HCT116 (cell line): ENCODE data around the gene ZCCHC2. TPM values are rescaled to one million over a fixed set of nuclear protein-coding genes. Genes with fewer than 3 reads are reported as not detected.

Source experiments
- ATAC-seq: fragments of 200-7000 bp; cut with Tn5 transposase; 2 replicates; pipeline ENCODE4 v1.9.1; 2020; ENCODE audit warnings: mild to moderate bottlenecking, moderate library complexity
- BruUV-seq: library from RNA; stranded (reverse); fragments of 400-500 nt; replicated peaks from 2 replicates; lab custom pipeline; 2021; lab: Mats Ljungman, UMichigan
- CTCF ChIA-PET: fragments of 300-600 bp; sonication (Branson Sonifier 250); formaldehyde crosslinking; loops from one replicate; lab custom pipeline; 2021; ENCODE audit warnings: antibody characterized with exemption; lab: Charles Lee
- POLR2A ChIA-PET: fragments of 300-600, 350-600 bp; sonication (Branson Sonifier 250); formaldehyde crosslinking; loops from one replicate; lab custom pipeline; 2021; ENCODE audit warnings: antibody characterized with exemption; lab: Charles Lee
- RAD21 ChIA-PET, 2 experiments: fragments of 300-600 bp; sonication (Branson Sonifier 250); formaldehyde crosslinking; loops; one replicate each; lab custom pipeline; 2023; ENCODE audit warnings: low total read pairs in 2 of 2; ENCODE audit not compliant: uncharacterized antibody in 2 of 2, unreplicated experiment in 2 of 2, low non-redundant PET in 1 of 2; lab: Charles Lee
- DNase-seq: peaks from one replicate; pipeline ENCODE4 v3.0.0-alpha.2; 2010; ENCODE audit warnings: low read depth, low spot score
- H2AFZ ChIP-seq: fragments of 200-600 bp; shearing (Covaris generic), sonication (generic); 2 replicates; pipeline ENCODE4 v1.6.1; 2017; ENCODE audit warnings: low read depth, mixed run types, mixed read lengths, antibody characterized with exemption, low read length; ENCODE audit not compliant: poor library complexity, severe bottlenecking
- H3K27ac ChIP-seq: 2 replicates; pipeline ENCODE4 v1.5.1; 2012; ENCODE audit warnings: low read depth, low read length
- H3K27me3 ChIP-seq: fragments of 200-600 bp; sonication (generic); 2 replicates; pipeline ENCODE4 v1.6.1; 2016; ENCODE audit warnings: mixed run types, low read length, mixed read lengths; ENCODE audit not compliant: insufficient read depth
- H3K36me3 ChIP-seq, 2 experiments: fragments of 200-500 bp in 1 of 2; fragments of 200-600 bp in 1 of 2; sonication (Bioruptor generic) in 1 of 2; sonication (generic) in 1 of 2; 2 replicates each; pipeline versions ENCODE4 v1.5.1 to v1.6.1; 2014 to 2016; ENCODE audit warnings: low read length in 2 of 2, inconsistent platforms in 1 of 2, mixed read lengths in 1 of 2, mixed run types in 1 of 2; ENCODE audit not compliant: insufficient read depth in 2 of 2, control insufficient read depth in 1 of 2
- H3K4me1 ChIP-seq, 2 experiments: fragments of 200-600 bp in 1 of 2; sonication (generic) in 1 of 2; 2 replicates each; pipeline versions ENCODE4 v1.5.1 to v1.6.1; 2012 to 2017; ENCODE audit warnings: low read length in 2 of 2, inconsistent platforms in 1 of 2, mild to moderate bottlenecking in 1 of 2, mixed read lengths in 1 of 2, mixed run types in 1 of 2, moderate library complexity in 1 of 2; ENCODE audit not compliant: insufficient read depth in 2 of 2, control insufficient read depth in 1 of 2
- H3K4me2 ChIP-seq: fragments of 200-600 bp; sonication (generic); 2 replicates; pipeline ENCODE4 v1.6.1; 2017; ENCODE audit warnings: mixed run types, low read length, mixed read lengths
- H3K4me3 ChIP-seq, 2 experiments: fragments of 200-600 bp in 1 of 2; sonication (generic) in 1 of 2; replicated peaks in 1 of 2; 2 replicates each; pipeline ENCODE4 v1.5.1; 2011 to 2016; ENCODE audit warnings: low read length in 2 of 2, control low read depth in 1 of 2, low read depth in 1 of 2, mild to moderate bottlenecking in 1 of 2, mixed read lengths in 1 of 2, mixed run types in 1 of 2
- H3K79me2 ChIP-seq: fragments of 200-600 bp; sonication (generic); 2 replicates; pipeline ENCODE4 v1.6.1; 2017; ENCODE audit warnings: mild to moderate bottlenecking, mixed run types, low read length, moderate library complexity, mixed read lengths; ENCODE audit not compliant: insufficient read depth
- H3K9ac ChIP-seq: fragments of 200-600 bp; sonication (generic); 2 replicates; pipeline ENCODE4 v1.6.1; 2016; ENCODE audit warnings: low read length, mixed read lengths
- H3K9me2 ChIP-seq: fragments of 200-600 bp; sonication (generic), shearing (Covaris generic); 2 replicates; pipeline ENCODE4 v1.6.1; 2017; ENCODE audit warnings: mixed run types, mild to moderate bottlenecking, moderate library complexity; ENCODE audit not compliant: insufficient read depth
- H3K9me3 ChIP-seq, 2 experiments: fragments of 200-500 bp in 1 of 2; fragments of 200-600 bp in 1 of 2; sonication (Bioruptor generic) in 1 of 2; sonication (generic) in 1 of 2; 2 replicates each; pipeline ENCODE4 v1.6.1; 2014 to 2017; ENCODE audit warnings: low read length in 2 of 2, mixed read lengths in 2 of 2, inconsistent platforms in 1 of 2, low read depth in 1 of 2, mild to moderate bottlenecking in 1 of 2, mixed run types in 1 of 2, moderate library complexity in 1 of 2; ENCODE audit not compliant: control insufficient read depth in 1 of 2, insufficient read depth in 1 of 2
- H4K20me1 ChIP-seq: fragments of 200-600 bp; sonication (generic), shearing (Covaris generic); 2 replicates; pipeline ENCODE4 v1.6.1; 2017; ENCODE audit warnings: mixed run types, mild to moderate bottlenecking, moderate library complexity; ENCODE audit not compliant: insufficient read depth
- CBX3 ChIP-seq: IDR thresholded peaks from 2 replicates; pipeline ENCODE4 v1.6.1; 2012; ENCODE audit warnings: low read depth
- EGR1 ChIP-seq: IDR thresholded peaks from 2 replicates; pipeline ENCODE4 v1.6.1; 2012; ENCODE audit warnings: low read depth
- ELF1 ChIP-seq: IDR thresholded peaks from 2 replicates; pipeline ENCODE4 v1.6.1; 2012; ENCODE audit warnings: low read depth, borderline replicate concordance
- EZH2 ChIP-seq: fragments of 200-600 bp; sonication (generic); IDR thresholded peaks from 2 replicates; pipeline ENCODE4 v1.6.1; 2017; ENCODE audit warnings: antibody characterized with exemption, mixed run types
- FOSL1 ChIP-seq: IDR thresholded peaks from 2 replicates; pipeline ENCODE4 v1.6.1; 2012; ENCODE audit warnings: low read depth
- MAX ChIP-seq: IDR thresholded peaks from 2 replicates; pipeline ENCODE4 v1.6.1; 2012
- POLR2AphosphoS5 ChIP-seq: IDR thresholded peaks from 2 replicates; pipeline ENCODE4 v1.6.1; 2011; ENCODE audit warnings: mild to moderate bottlenecking, low read depth, low read length, moderate library complexity
- SRF ChIP-seq: IDR thresholded peaks from 2 replicates; pipeline ENCODE4 v1.6.1; 2012; ENCODE audit warnings: low read depth
- TCF7L2 ChIP-seq: IDR thresholded peaks from 2 replicates; pipeline ENCODE4 v1.7.0; 2011; ENCODE audit warnings: borderline replicate concordance, inconsistent platforms; ENCODE audit not compliant: insufficient read depth, insufficient read length; ENCODE audit errors: extremely low read depth
- YY1 ChIP-seq: IDR thresholded peaks from 2 replicates; pipeline ENCODE4 v1.6.1; 2011; ENCODE audit warnings: low read length, low read depth, moderate library complexity, mild to moderate bottlenecking; ENCODE audit not compliant: insufficient replicate concordance; ENCODE audit errors: extremely low read depth
- ZFX ChIP-seq: fragments of 450-650 bp; IDR thresholded peaks from 2 replicates; pipeline ENCODE4 v1.6.1; 2017
- ZNF274 ChIP-seq: fragments of 200-500 bp; sonication (Bioruptor generic); IDR thresholded peaks from 2 replicates; pipeline ENCODE4 v1.6.1; 2014; ENCODE audit warnings: mild to moderate bottlenecking, low read depth, low read length, inconsistent platforms
- intact Hi-C: fragments of 100-400 bp; cut with micrococcal nuclease; formaldehyde crosslinking; loops from 2 replicates; pipeline ENCODE4 v1.10.0; 2022
- total RNA-seq: library from RNA; stranded (reverse); gene quantifications from one replicate; pipeline ENCODE4 v1.2.1, GENCODE V29; 2021; ENCODE audit not compliant: unreplicated experiment
- TF ChIP-seq, protein P1 (sequence below): IDR thresholded peaks from 2 replicates; pipeline ENCODE4 v1.6.1; 2012
- TF ChIP-seq, protein P2 (sequence below): IDR thresholded peaks from 2 replicates; pipeline ENCODE4 v1.6.1; 2011; ENCODE audit warnings: mild to moderate bottlenecking, low read length, moderate library complexity; ENCODE audit not compliant: insufficient replicate concordance; ENCODE audit errors: extremely low read depth

The ZCCHC2 gene
- total RNA-seq, 1 experiment from 2014 or later, result 17.7 TPM

GRCh38 chr18:62617793-62618591 lies 95.2 kb downstream of the ZCCHC2 start:
- H3K36me3 ChIP-seq, result no peaks in the 10 kb centered on the region
- H3K27ac ChIP-seq, result no peak overlapping the region
- H3K27me3 ChIP-seq, result no peaks in the 10 kb centered on the region
- intact Hi-C loops, result no loop called here
- RAD21 ChIA-PET, result no interaction called here
- H2AFZ ChIP-seq, result no peak overlapping the region
- DNase-seq, result no peak
- H3K9me2 ChIP-seq, result no peaks in the 10 kb centered on the region
- H3K9me3 ChIP-seq, result no peaks in the 10 kb centered on the region
- POLR2A ChIA-PET, result no interaction called here
- H3K9ac ChIP-seq, result no peak overlapping the region
- no peaks in the 10 kb centered on the region for H4K20me1 ChIP-seq
- H3K79me2 ChIP-seq, result no peaks in the 10 kb centered on the region
- H3K4me2 ChIP-seq, result no peak overlapping the region
- no TSS peak for BruUV-seq
- no peak for ATAC-seq
- TF ChIP-seq ZFX (no peak), MAX (no peak), CBX3 (no peak), EGR1 (no peak), POLR2AphosphoS5 (no peak), TCF7L2 (no peak), SRF (no peak)
- TF ChIP-seq, protein P1, sequence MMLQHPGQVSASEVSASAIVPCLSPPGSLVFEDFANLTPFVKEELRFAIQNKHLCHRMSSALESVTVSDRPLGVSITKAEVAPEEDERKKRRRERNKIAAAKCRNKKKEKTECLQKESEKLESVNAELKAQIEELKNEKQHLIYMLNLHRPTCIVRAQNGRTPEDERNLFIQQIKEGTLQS, result no peak
- peaks cover 0 to 6% of the 10 kb centered on the region in 2 experiments; a peak in 3 of 4 replicates for H3K4me1 ChIP-seq
- CTCF ChIA-PET, result no interaction called here
- H3K4me3 ChIP-seq, result no peak overlapping the region

DNA sequence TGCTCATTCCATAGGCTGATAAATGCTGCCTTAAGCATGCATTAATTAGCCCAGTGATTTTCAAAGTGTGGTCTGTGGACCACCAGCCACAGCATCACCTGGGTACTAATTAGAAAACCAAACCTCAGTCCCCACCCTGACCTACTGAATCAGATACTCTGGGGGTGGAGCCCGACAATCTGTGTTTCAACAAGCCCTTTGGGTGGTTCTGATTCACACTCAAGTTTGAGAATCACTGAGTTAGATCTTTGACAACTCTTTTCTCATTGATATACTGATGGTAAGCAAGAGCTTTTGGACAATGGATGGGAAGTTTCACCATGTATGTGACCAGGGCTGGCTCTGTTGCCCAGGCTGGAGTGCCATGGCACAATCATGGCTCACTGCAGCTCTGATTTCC lies 95.9 kb downstream of the ZCCHC2 start:
- no peak overlapping the region for H3K27ac ChIP-seq
- H3K9me3 ChIP-seq, result no peaks in the 10 kb centered on the region
- no peak for ATAC-seq
- H3K9me2 ChIP-seq, result no peaks in the 10 kb centered on the region
- no peaks in the 10 kb centered on the region for H3K79me2 ChIP-seq
- intact Hi-C loops, result no loop called here
- ChIA-PET CTCF (no interaction called here), POLR2A (no interaction called here), RAD21 (no interaction called here)
- no peak for DNase-seq
- H3K4me3 ChIP-seq, result no peak overlapping the region
- H3K4me2 ChIP-seq, result no peak overlapping the region
- H2AFZ ChIP-seq, result no peak overlapping the region
- H3K27me3 ChIP-seq, result no peaks in the 10 kb centered on the region
- no TSS peak for BruUV-seq
- no peaks in the 10 kb centered on the region for H4K20me1 ChIP-seq
- no peaks in the 10 kb centered on the region for H3K36me3 ChIP-seq
- no peak overlapping the region for H3K9ac ChIP-seq
- peaks cover 0 to 6% of the 10 kb centered on the region in 2 experiments; a peak in 3 of 4 replicates for H3K4me1 ChIP-seq
- TF ChIP-seq FOSL1, result no peak
- no peak for TF ChIP-seq TCF7L2
- no peak for TF ChIP-seq EGR1
- no peak for TF ChIP-seq YY1
- TF ChIP-seq ZNF274, result no peak
- TF ChIP-seq, protein P2, sequence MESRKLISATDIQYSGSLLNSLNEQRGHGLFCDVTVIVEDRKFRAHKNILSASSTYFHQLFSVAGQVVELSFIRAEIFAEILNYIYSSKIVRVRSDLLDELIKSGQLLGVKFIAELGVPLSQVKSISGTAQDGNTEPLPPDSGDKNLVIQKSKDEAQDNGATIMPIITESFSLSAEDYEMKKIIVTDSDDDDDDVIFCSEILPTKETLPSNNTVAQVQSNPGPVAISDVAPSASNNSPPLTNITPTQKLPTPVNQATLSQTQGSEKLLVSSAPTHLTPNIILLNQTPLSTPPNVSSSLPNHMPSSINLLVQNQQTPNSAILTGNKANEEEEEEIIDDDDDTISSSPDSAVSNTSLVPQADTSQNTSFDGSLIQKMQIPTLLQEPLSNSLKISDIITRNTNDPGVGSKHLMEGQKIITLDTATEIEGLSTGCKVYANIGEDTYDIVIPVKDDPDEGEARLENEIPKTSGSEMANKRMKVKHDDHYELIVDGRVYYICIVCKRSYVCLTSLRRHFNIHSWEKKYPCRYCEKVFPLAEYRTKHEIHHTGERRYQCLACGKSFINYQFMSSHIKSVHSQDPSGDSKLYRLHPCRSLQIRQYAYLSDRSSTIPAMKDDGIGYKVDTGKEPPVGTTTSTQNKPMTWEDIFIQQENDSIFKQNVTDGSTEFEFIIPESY, result no peak
- TF ChIP-seq MAX, result no peak
- TF ChIP-seq EZH2, result no peak
- TF ChIP-seq ELF1, result no peak
- TF ChIP-seq CBX3, result no peak
